Activated CD8-positive, alpha-beta T cell treated with anti-CD3 and anti-CD28 coated beads for 36 hours (primary cell): ENCODE data around the gene COPZ1. TPM values are rescaled to one million over a fixed set of nuclear protein-coding genes. Genes with fewer than 3 reads are reported as not detected.

Source experiments
- ATAC-seq: fragments of 200-7000 bp; cut with Tn5 transposase; one replicate; pipeline ENCODE4 v1.10.0; 2021; ENCODE audit warnings: mild to moderate bottlenecking, moderate library complexity
- CTCF ChIA-PET: fragments of 350-600 bp; sonication (Branson Sonifier 250); formaldehyde crosslinking; loops from one replicate; lab custom pipeline; 2021; ENCODE audit warnings: antibody characterized with exemption; lab: Charles Lee
- POLR2A ChIA-PET: fragments of 350-600 bp; sonication (Branson Sonifier 250); formaldehyde crosslinking; loops from one replicate; lab custom pipeline; 2021; ENCODE audit warnings: antibody characterized with exemption; lab: Charles Lee
- DNase-seq: peaks from one replicate; pipeline ENCODE4 v3.0.0-alpha.2; 2020
- H3K27ac Mint-ChIP-seq: one replicate; pipeline ENCODE4 v1.8.0; 2021; ENCODE audit warnings: mild to moderate bottlenecking, mixed read lengths
- H3K27me3 Mint-ChIP-seq: one replicate; pipeline ENCODE4 v1.8.0; 2021; ENCODE audit warnings: mixed read lengths
- H3K36me3 Mint-ChIP-seq: one replicate; pipeline ENCODE4 v1.8.0; 2021; ENCODE audit warnings: low read depth, mixed read lengths
- H3K4me1 Mint-ChIP-seq: one replicate; pipeline ENCODE4 v1.8.0; 2021; ENCODE audit warnings: low read depth, mixed read lengths
- H3K4me3 Mint-ChIP-seq: one replicate; pipeline ENCODE4 v1.8.0; 2021; ENCODE audit warnings: mild to moderate bottlenecking, moderate library complexity, mixed read lengths
- H3K9me3 Mint-ChIP-seq: one replicate; pipeline ENCODE4 v1.8.0; 2021; ENCODE audit warnings: mixed read lengths
- CTCF ChIP-seq: fragments of 200-600 bp; IDR thresholded peaks from one replicate; pipeline ENCODE4 v1.8.0; 2022; ENCODE audit warnings: antibody characterized with exemption, mild to moderate bottlenecking
- intact Hi-C: fragments of 100-400 bp; cut with micrococcal nuclease; formaldehyde crosslinking; loops from one replicate; pipeline ENCODE4 v1.10.0; 2022
- total RNA-seq, 2 experiments: library from RNA; stranded (reverse); gene quantifications; one replicate each; pipeline ENCODE4 v1.2.3, GENCODE V29; 2021

COPZ1 gene
- total RNA-seq, 2 experiments from 2014 or later = 75.8 to 78.4 TPM

- ATAC-seq = no peak
- POLR2A ChIA-PET = interaction anchor here (0.7 to 2.9 kb wide), 5 partner anchors 10 to 64 kb away, joined by 3 to 34 read pairs (median 4); partner anchors contain the start of gene COPZ1
- Mint-ChIP-seq H3K36me3 (no peaks in the 10 kb centered on the region), H3K9me3 (no peaks in the 10 kb centered on the region), H3K27me3 (peaks cover 31% of the 10 kb centered on the region), H3K27ac (no peak overlapping the region), H3K4me3 (no peak overlapping the region), H3K4me1 (peaks cover 7% of the 10 kb centered on the region)
- CTCF ChIA-PET = interaction anchor here (0.7 to 9.7 kb wide), 10 partner anchors 10 to 83 kb away, joined by 3 to 117 read pairs (median 8); partner anchors contain the start of gene COPZ1
- no peak for DNase-seq
- intact Hi-C loops = no loop called here
- TF ChIP-seq CTCF = no peak
These were observed 28.4 kb upstream of the COPZ1 start for GRCh38 chr12:54296393-54297099.

- ATAC-seq (no peak), DNase-seq (no peak)
- H3K27ac Mint-ChIP-seq = no peak overlapping the region
- peaks cover 45% of the 10 kb centered on the region for H3K27me3 Mint-ChIP-seq
- H3K4me1 Mint-ChIP-seq = peaks cover 8% of the 10 kb centered on the region
- ChIA-PET POLR2A (interaction anchor here (0.7 to 3.3 kb wide), 7 partner anchors 10 to 75 kb away, joined by 3 to 33 read pairs (median 6); partner anchors contain the start of gene HNRNPA1), CTCF (interaction anchor here (0.7 to 3.5 kb wide), 11 partner anchors 11 to 141 kb away, joined by 3 to 14 read pairs (median 9); partner anchors contain the start of gene COPZ1)
- intact Hi-C loops = no loop called here
- no peaks in the 10 kb centered on the region for H3K36me3 Mint-ChIP-seq
- no peak for TF ChIP-seq CTCF
- H3K9me3 Mint-ChIP-seq = no peaks in the 10 kb centered on the region
- no peak overlapping the region for H3K4me3 Mint-ChIP-seq
These were observed 26.0 kb upstream of the COPZ1 start for GRCh38 chr12:54298904-54299303.

- DNase-seq = no peak
- Mint-ChIP-seq H3K27me3 (peaks cover 45% of the 10 kb centered on the region), H3K4me1 (peaks cover 10% of the 10 kb centered on the region), H3K27ac (no peak overlapping the region), H3K9me3 (no peaks in the 10 kb centered on the region), H3K4me3 (no peak overlapping the region), H3K36me3 (no peaks in the 10 kb centered on the region)
- POLR2A ChIA-PET = interaction anchor here (0.7 to 3.3 kb wide), 9 partner anchors 11 to 74 kb away, joined by 3 to 33 read pairs (median 4); partner anchors contain the start of gene HNRNPA1
- no peak for TF ChIP-seq CTCF
- CTCF ChIA-PET = interaction anchor here (0.7 to 3.5 kb wide), 10 partner anchors 8 to 140 kb away, joined by 4 to 14 read pairs (median 9); partner anchors contain the start of gene COPZ1
- ATAC-seq = no peak
- intact Hi-C loops = no loop called here
These were observed 25.3 kb upstream of the COPZ1 start for GRCh38 chr12:54299515-54300224.

GRCh38 chr12:54300225-54300731 is 24.7 kb upstream of the COPZ1 start:
- Mint-ChIP-seq H3K36me3 (no peaks in the 10 kb centered on the region), H3K27ac (no peak overlapping the region), H3K9me3 (no peaks in the 10 kb centered on the region), H3K4me3 (no peak overlapping the region), H3K27me3 (peaks cover 45% of the 10 kb centered on the region), H3K4me1 (peaks cover 10% of the 10 kb centered on the region)
- DNase-seq (no peak), ATAC-seq (no peak)
- intact Hi-C loops = no loop called here
- CTCF ChIA-PET = interaction anchor here (1.5 to 3.5 kb wide), 10 partner anchors 9 to 80 kb away, joined by 5 to 14 read pairs (median 9); partner anchors contain the start of gene COPZ1
- POLR2A ChIA-PET = interaction anchor here (1.0 to 3.3 kb wide), 5 partner anchors 12 to 57 kb away, joined by 3 to 33 read pairs (median 6); no protein-coding TSS in a partner anchor
- TF ChIP-seq CTCF = no peak
